ENCODE data around the gene SBF2. TPM values are rescaled to one million over a fixed set of nuclear protein-coding genes. Genes with fewer than 3 reads are reported as not detected.

The SBF2 gene
- total RNA-seq, 2 experiments from 2014 or later = 14.2 to 15.2 TPM

DNA sequence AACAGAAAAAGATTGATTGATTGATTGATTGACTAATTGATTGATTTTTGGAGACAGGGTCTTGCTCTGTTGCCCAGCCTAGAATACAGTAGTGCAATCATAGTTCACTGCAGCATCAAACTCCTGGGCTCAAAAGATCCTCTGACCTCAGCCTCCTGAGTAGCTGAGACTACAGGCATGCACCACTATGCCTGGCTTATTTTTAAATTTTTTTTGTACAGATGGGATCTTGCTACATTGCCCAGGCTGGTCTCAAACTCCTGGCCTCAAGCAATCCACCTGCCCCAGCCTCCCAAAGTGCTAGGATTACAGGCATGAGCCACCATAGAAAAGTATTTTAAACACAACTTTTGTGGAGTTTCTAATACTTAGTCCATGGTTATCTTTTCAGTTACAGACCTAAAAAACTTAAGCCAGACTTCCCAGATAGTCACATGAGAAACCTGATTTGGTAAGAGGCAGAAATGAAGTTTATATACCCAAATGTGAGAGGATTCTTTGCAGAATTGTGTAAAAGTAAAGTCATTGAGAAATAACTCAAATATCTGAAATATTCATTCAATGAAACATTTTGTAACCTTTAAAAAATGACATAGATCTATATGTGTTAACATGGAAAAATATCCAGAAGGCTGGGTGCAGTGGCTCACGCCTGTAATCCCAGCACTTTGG is 443.7 kb downstream of the SBF2 start:
- Mint-ChIP-seq H3K9me3 (no peaks in the 10 kb centered on the region), H3K4me3 (no peak overlapping the region), H3K27ac (no peak overlapping the region), H3K36me3 (ENCODE audit: low read depth) (peaks cover 40% of the 10 kb centered on the region), H3K4me1 (ENCODE audit: low read depth) (no peaks in the 10 kb centered on the region), H3K27me3 (no peaks in the 10 kb centered on the region)
- TF ChIP-seq, protein P1, sequence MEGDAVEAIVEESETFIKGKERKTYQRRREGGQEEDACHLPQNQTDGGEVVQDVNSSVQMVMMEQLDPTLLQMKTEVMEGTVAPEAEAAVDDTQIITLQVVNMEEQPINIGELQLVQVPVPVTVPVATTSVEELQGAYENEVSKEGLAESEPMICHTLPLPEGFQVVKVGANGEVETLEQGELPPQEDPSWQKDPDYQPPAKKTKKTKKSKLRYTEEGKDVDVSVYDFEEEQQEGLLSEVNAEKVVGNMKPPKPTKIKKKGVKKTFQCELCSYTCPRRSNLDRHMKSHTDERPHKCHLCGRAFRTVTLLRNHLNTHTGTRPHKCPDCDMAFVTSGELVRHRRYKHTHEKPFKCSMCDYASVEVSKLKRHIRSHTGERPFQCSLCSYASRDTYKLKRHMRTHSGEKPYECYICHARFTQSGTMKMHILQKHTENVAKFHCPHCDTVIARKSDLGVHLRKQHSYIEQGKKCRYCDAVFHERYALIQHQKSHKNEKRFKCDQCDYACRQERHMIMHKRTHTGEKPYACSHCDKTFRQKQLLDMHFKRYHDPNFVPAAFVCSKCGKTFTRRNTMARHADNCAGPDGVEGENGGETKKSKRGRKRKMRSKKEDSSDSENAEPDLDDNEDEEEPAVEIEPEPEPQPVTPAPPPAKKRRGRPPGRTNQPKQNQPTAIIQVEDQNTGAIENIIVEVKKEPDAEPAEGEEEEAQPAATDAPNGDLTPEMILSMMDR (IDR thresholded peaks at IDR 0.05) = no peak
- Histone ChIP-seq H3K36me3 (ENCODE audit: insufficient read depth, low read length) (peaks cover 9% of the 10 kb centered on the region), H3K9me3 (ENCODE audit: control insufficient read depth in 1 of 2, insufficient read depth in 1 of 2, low read length in 2 of 2) (no peaks in the 10 kb centered on the region), H3K27ac (ENCODE audit: low read depth in 1 of 2, low read length in 2 of 2) (no peak overlapping the region), H3K4me1 (ENCODE audit: insufficient read depth, low read length) (no peaks in the 10 kb centered on the region), H3K27me3 (ENCODE audit: control insufficient read depth in 1 of 2, insufficient read depth in 2 of 2, low read length in 2 of 2) (no peaks in the 10 kb centered on the region), H3K4me3 (ENCODE audit: low read length) (no peak overlapping the region)
- intact Hi-C loops (cut with DNase I, micrococcal nuclease) = no loop called here
- no peak for ATAC-seq (ENCODE audit: poor library complexity)
- CTCF ChIA-PET = no interaction called here
- no peak for DNase-seq
- POLR2A ChIA-PET = no interaction called here

DNA sequence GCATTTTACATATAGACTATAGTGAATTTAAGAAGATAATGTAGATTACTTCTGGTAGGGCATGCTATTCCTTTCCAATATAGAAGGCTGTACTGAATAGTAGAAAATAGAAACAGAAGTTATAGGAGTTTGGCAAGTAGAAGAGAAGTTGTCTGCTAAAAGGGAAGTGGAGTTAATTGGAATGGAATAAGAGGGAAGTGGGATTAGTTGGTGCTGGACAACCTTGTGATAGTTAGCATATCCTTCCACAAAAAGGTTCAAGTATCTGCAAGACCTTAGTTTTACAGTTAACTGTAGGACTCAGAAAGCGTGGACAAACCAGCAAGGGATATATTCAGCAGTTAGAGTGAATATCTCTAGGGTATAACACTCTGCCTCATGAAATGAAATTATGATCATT is 444.6 kb downstream of the SBF2 start:
- no peaks in the 10 kb centered on the region for H3K9me3 Mint-ChIP-seq
- no peaks in the 10 kb centered on the region for H3K27me3 ChIP-seq (ENCODE audit: control insufficient read depth in 1 of 2, insufficient read depth in 2 of 2, low read length in 2 of 2)
- no peak overlapping the region for H3K4me3 ChIP-seq (ENCODE audit: low read length)
- no peak for ATAC-seq (ENCODE audit: poor library complexity)
- TF ChIP-seq, protein P1 (IDR thresholded peaks at IDR 0.05) = no peak
- no peak overlapping the region for H3K27ac ChIP-seq (ENCODE audit: low read depth in 1 of 2, low read length in 2 of 2)
- no peak overlapping the region for H3K27ac Mint-ChIP-seq
- no peak overlapping the region for H3K4me3 Mint-ChIP-seq
- intact Hi-C loops (cut with DNase I, micrococcal nuclease) = no loop called here
- DNase-seq = no peak
- peaks cover 6% of the 10 kb centered on the region for H3K36me3 ChIP-seq (ENCODE audit: insufficient read depth, low read length)
- H3K27me3 Mint-ChIP-seq = no peaks in the 10 kb centered on the region
- H3K36me3 Mint-ChIP-seq (ENCODE audit: low read depth) = peaks cover 47% of the 10 kb centered on the region
- ChIA-PET POLR2A (no interaction called here), CTCF (no interaction called here)
- no peaks in the 10 kb centered on the region for H3K4me1 Mint-ChIP-seq (ENCODE audit: low read depth)
- H3K4me1 ChIP-seq (ENCODE audit: insufficient read depth, low read length) = no peaks in the 10 kb centered on the region
- no peaks in the 10 kb centered on the region for H3K9me3 ChIP-seq (ENCODE audit: control insufficient read depth in 1 of 2, insufficient read depth in 1 of 2, low read length in 2 of 2)

DNA sequence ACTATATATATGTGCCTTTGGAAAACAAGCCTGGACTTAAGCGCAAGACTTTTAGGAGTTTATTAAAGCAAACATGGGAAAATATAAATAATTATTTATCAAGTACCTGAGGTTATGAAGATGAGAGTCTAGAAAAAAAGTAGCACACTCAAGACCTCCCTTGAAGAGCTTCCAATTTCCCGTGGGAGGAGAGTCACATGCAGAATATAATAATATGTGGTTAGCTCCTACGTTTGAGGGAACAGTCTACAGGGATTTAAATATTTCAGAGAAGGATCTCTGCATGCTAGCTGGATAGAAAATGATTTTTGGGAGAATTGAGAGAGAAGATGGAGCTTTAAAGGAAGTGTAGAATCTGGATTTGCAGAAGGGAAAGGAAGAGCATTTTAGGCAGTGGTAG is 446.4 kb downstream of the SBF2 start:
- intact Hi-C loops (cut with DNase I, micrococcal nuclease) = no loop called here
- Histone ChIP-seq H3K27ac (ENCODE audit: low read depth in 1 of 2, low read length in 2 of 2) (no peak overlapping the region), H3K36me3 (ENCODE audit: insufficient read depth, low read length) (peaks cover 6% of the 10 kb centered on the region), H3K4me3 (ENCODE audit: low read length) (no peak overlapping the region), H3K27me3 (ENCODE audit: control insufficient read depth in 1 of 2, insufficient read depth in 2 of 2, low read length in 2 of 2) (no peaks in the 10 kb centered on the region), H3K9me3 (ENCODE audit: control insufficient read depth in 1 of 2, insufficient read depth in 1 of 2, low read length in 2 of 2) (no peaks in the 10 kb centered on the region), H3K4me1 (ENCODE audit: insufficient read depth, low read length) (no peaks in the 10 kb centered on the region)
- DNase-seq (no peak), ATAC-seq (ENCODE audit: poor library complexity) (no peak)
- Mint-ChIP-seq H3K4me1 (ENCODE audit: low read depth) (no peaks in the 10 kb centered on the region), H3K27me3 (no peaks in the 10 kb centered on the region), H3K36me3 (ENCODE audit: low read depth) (peaks cover 52% of the 10 kb centered on the region), H3K27ac (no peak overlapping the region), H3K9me3 (no peaks in the 10 kb centered on the region), H3K4me3 (no peak overlapping the region)
- TF ChIP-seq, protein P1 (IDR thresholded peaks at IDR 0.05) = no peak
- CTCF ChIA-PET = no interaction called here
- POLR2A ChIA-PET = no interaction called here
